Measurements from ENCODE around the gene ZNF287. TPM values are rescaled to one million over a fixed set of nuclear protein-coding genes. Genes with fewer than 3 reads are reported as not detected.

The ZNF287 gene
- total and polyA plus RNA-seq, 2 donors from 2014 or later, result 8.7 to 9.2 TPM

DNA sequence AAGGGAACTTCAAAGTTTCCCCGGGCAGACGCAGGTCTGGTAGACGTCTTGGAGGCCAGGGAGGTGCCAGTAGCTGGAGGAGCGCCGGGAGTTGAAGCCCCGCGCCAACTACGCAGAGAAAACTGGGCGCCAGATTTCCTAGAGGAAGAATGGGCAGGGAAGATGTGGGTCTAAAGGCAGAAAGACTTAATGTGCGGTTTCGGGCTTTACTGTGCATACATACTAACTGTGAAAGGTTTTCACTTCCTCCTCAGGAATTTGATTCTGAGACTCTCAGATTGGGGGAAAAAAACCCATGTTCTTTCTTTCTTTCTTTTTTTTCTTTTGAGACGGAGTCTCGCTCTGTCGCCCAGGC is 331 bp upstream of the ZNF287 start:
- DNase-seq (no peak), FAIRE-seq (no peak)
- H3K9ac ChIP-seq (ENCODE audit: low read length in 3 of 3), result no peak overlapping the region
- H3K4me3 ChIP-seq (ENCODE audit: low read length in 3 of 3), result peak overlapping the region in 2 of 3 donors; percentile 67 to 75
- intact Hi-C loops (cut with DNase I), result no loop called here
- no peaks in the 10 kb centered on the region for H3K9me3 ChIP-seq (ENCODE audit: control insufficient read depth in 2 of 3, insufficient read depth in 1 of 3, low read length in 3 of 3)
- no peak overlapping the region for H3K27ac ChIP-seq (ENCODE audit: low read depth in 2 of 2, low read length in 2 of 2)
- no peaks in the 10 kb centered on the region for H3K27me3 ChIP-seq (ENCODE audit: control insufficient read depth, insufficient read depth, low read length)
- no peaks in the 10 kb centered on the region for H3K36me3 ChIP-seq (ENCODE audit: control insufficient read depth in 2 of 3, insufficient read depth in 3 of 3, low read length in 3 of 3)
- peaks cover 0 to 6% (median 0%) of the 10 kb centered on the region in 3 donors for H3K4me1 ChIP-seq (ENCODE audit: control insufficient read depth in 2 of 3, insufficient read depth in 2 of 3, low read depth in 1 of 3, low read length in 3 of 3)
- TF ChIP-seq, protein P1, sequence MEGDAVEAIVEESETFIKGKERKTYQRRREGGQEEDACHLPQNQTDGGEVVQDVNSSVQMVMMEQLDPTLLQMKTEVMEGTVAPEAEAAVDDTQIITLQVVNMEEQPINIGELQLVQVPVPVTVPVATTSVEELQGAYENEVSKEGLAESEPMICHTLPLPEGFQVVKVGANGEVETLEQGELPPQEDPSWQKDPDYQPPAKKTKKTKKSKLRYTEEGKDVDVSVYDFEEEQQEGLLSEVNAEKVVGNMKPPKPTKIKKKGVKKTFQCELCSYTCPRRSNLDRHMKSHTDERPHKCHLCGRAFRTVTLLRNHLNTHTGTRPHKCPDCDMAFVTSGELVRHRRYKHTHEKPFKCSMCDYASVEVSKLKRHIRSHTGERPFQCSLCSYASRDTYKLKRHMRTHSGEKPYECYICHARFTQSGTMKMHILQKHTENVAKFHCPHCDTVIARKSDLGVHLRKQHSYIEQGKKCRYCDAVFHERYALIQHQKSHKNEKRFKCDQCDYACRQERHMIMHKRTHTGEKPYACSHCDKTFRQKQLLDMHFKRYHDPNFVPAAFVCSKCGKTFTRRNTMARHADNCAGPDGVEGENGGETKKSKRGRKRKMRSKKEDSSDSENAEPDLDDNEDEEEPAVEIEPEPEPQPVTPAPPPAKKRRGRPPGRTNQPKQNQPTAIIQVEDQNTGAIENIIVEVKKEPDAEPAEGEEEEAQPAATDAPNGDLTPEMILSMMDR (IDR thresholded peaks at IDR 0.05; ENCODE audit: borderline replicate concordance, extremely low read depth, insufficient read depth), result no peak

DNA sequence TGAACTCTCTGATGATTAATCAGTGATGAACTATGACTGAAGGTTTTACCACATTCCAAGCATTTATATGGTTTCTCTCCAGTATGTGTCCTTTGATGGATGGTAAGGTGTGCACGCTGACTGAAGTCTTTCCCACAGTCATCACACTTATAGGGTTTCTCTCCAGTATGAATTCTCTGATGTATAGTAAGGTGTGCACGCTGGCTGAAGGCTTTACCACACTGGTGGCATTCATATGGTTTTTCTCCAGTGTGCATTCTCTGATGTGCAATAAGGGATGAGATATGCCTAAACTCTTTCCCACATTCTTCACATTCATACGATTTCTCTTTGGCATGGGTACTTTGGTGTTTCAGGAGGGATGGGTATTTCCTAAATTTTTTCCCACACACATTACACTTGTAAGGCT is 16.4 kb downstream of the ZNF287 start:
- no peak for DNase-seq
- intact Hi-C loops (cut with DNase I), result no loop called here
- TF ChIP-seq, protein P1 (IDR thresholded peaks at IDR 0.05; ENCODE audit: borderline replicate concordance, extremely low read depth, insufficient read depth), result no peak
- no peak for FAIRE-seq
- Histone ChIP-seq H3K27ac (ENCODE audit: low read depth in 2 of 2, low read length in 2 of 2) (no peak overlapping the region), H3K9ac (ENCODE audit: low read length in 3 of 3) (no peak overlapping the region), H3K9me3 (ENCODE audit: control insufficient read depth in 2 of 3, insufficient read depth in 1 of 3, low read length in 3 of 3) (peaks cover 8 to 58% (median 34%) of the 10 kb centered on the region in 3 donors), H3K36me3 (ENCODE audit: control insufficient read depth in 2 of 3, insufficient read depth in 3 of 3, low read length in 3 of 3) (peaks cover 22 to 25% (median 24%) of the 10 kb centered on the region in 3 donors), H3K4me1 (ENCODE audit: control insufficient read depth in 2 of 3, insufficient read depth in 2 of 3, low read depth in 1 of 3, low read length in 3 of 3) (no peaks in the 10 kb centered on the region), H3K4me3 (ENCODE audit: low read length in 3 of 3) (no peak overlapping the region), H3K27me3 (ENCODE audit: control insufficient read depth, insufficient read depth, low read length) (no peaks in the 10 kb centered on the region)

DNA sequence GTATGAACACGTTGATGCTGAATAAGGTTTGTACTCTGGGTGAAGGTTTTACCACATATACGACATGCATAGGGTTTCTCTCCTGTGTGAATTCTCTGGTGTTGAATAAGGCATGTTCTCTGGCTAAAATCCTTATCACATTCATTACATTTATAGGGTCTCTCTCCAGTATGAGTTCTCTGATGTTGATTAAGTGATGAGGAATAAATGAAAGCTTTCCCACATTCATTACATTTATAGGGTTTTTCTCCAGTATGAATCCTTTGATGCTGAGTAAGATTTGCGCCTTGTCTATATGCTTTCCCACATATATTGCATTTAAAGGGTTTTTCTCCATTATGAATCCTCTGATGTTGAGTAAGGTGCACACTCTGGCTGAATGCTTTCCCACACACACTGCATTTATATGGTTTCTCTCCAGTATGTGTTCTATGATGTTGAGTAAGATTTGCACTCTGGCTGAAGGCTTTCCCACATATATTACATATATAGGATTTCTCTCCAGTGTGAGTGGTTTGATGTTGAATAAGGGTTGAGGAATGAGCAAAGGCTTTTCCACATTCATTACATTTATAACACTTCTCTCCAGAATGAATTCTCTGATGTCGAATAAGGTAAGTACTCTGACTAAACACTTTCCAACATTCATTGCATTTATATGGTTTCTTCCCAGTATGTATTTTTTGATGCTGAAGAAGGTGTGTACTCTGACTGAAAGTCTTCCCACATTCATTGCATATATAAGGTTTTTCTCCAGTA is 16.9 kb downstream of the ZNF287 start:
- Histone ChIP-seq H3K36me3 (ENCODE audit: control insufficient read depth in 2 of 3, insufficient read depth in 3 of 3, low read length in 3 of 3) (peaks cover 19 to 22% (median 19%) of the 10 kb centered on the region in 3 donors), H3K27ac (ENCODE audit: low read depth in 2 of 2, low read length in 2 of 2) (no peak overlapping the region), H3K9me3 (ENCODE audit: control insufficient read depth in 2 of 3, insufficient read depth in 1 of 3, low read length in 3 of 3) (peaks cover 6 to 64% (median 34%) of the 10 kb centered on the region in 3 donors), H3K4me3 (ENCODE audit: low read length in 3 of 3) (no peak overlapping the region), H3K9ac (ENCODE audit: low read length in 3 of 3) (no peak overlapping the region), H3K27me3 (ENCODE audit: control insufficient read depth, insufficient read depth, low read length) (no peaks in the 10 kb centered on the region), H3K4me1 (ENCODE audit: control insufficient read depth in 2 of 3, insufficient read depth in 2 of 3, low read depth in 1 of 3, low read length in 3 of 3) (no peaks in the 10 kb centered on the region)
- DNase-seq, result no peak
- no peak for FAIRE-seq
- intact Hi-C loops (cut with DNase I), result no loop called here
- TF ChIP-seq, protein P1 (IDR thresholded peaks at IDR 0.05; ENCODE audit: borderline replicate concordance, extremely low read depth, insufficient read depth), result no peak
